GM23338 (cell line): ENCODE results near the gene NKAPL. TPM values are rescaled to one million over a fixed set of nuclear protein-coding genes. Genes with fewer than 3 reads are reported as not detected.

Experiments used
- ATAC-seq: fragments of 200-7000 bp; cut with Tn5 transposase; 3 replicates; pipeline ENCODE4 v1.9.1; 2020
- DNase-seq: peaks from one replicate; pipeline ENCODE4 v3.0.0-alpha.2; 2015; ENCODE audit warnings: low spot score
- H2AFZ ChIP-seq: fragments of 200-600 bp; sonication (generic); 2 replicates; pipeline ENCODE4 v1.8.0; 2016; ENCODE audit warnings: antibody characterized with exemption, mild to moderate bottlenecking, moderate library complexity
- H3F3A ChIP-seq: fragments of 200-600 bp; sonication (generic); replicated peaks from 2 replicates; pipeline ENCODE4 v1.8.0; 2017; ENCODE audit warnings: antibody characterized with exemption, mixed run types, low read depth
- H3K27ac ChIP-seq: fragments of 200-600 bp; sonication (generic); 2 replicates; pipeline ENCODE4 v1.6.1; 2016; ENCODE audit warnings: low read depth
- H3K27me3 ChIP-seq: fragments of 200-600 bp; sonication (generic); 2 replicates; pipeline ENCODE4 v1.8.0; 2016; ENCODE audit warnings: mild to moderate bottlenecking, mixed run types, moderate library complexity; ENCODE audit not compliant: insufficient read depth
- H3K36me3 ChIP-seq: fragments of 200-600 bp; sonication (generic); 2 replicates; pipeline ENCODE4 v1.8.0; 2016; ENCODE audit warnings: mild to moderate bottlenecking; ENCODE audit not compliant: insufficient read depth
- H3K4me1 ChIP-seq: fragments of 200-600 bp; sonication (generic); 2 replicates; pipeline ENCODE4 v1.8.0; 2016; ENCODE audit warnings: mild to moderate bottlenecking, moderate library complexity; ENCODE audit not compliant: insufficient read depth
- H3K4me2 ChIP-seq: fragments of 200-600 bp; sonication (generic); 2 replicates; pipeline ENCODE4 v1.7.1; 2017; ENCODE audit warnings: mixed run types
- H3K4me3 ChIP-seq: fragments of 200-600 bp; sonication (generic); 2 replicates; pipeline ENCODE4 v1.6.1; 2016; ENCODE audit warnings: mixed run types
- H3K79me2 ChIP-seq: fragments of 200-600 bp; sonication (generic); replicated peaks from 2 replicates; pipeline ENCODE4 v1.8.0; 2017; ENCODE audit warnings: mild to moderate bottlenecking; ENCODE audit not compliant: insufficient read depth
- H3K9me2 ChIP-seq: fragments of 200-600 bp; sonication (generic); 2 replicates; pipeline ENCODE4 v1.8.0; 2017; ENCODE audit not compliant: insufficient read depth
- H4K20me1 ChIP-seq: fragments of 200-600 bp; sonication (generic); replicated peaks from 2 replicates; pipeline ENCODE4 v1.8.0; 2017; ENCODE audit warnings: mild to moderate bottlenecking; ENCODE audit not compliant: insufficient read depth
- H3K27ac Mint-ChIP-seq: 2 replicates; pipeline ENCODE4 v1.8.0; 2020; ENCODE audit warnings: inconsistent platforms, mild to moderate bottlenecking, moderate library complexity, mixed read lengths
- H3K27me3 Mint-ChIP-seq: 3 replicates; pipeline ENCODE4 v1.8.0; 2022; ENCODE audit warnings: low read depth, mild to moderate bottlenecking, moderate library complexity, mixed read lengths, inconsistent platforms; ENCODE audit not compliant: insufficient read depth, poor library complexity
- H3K36me3 Mint-ChIP-seq: 3 replicates; pipeline ENCODE4 v1.8.0; 2021; ENCODE audit warnings: low read depth, mild to moderate bottlenecking, inconsistent platforms, moderate library complexity, mixed read lengths
- H3K4me1 Mint-ChIP-seq: 3 replicates; pipeline ENCODE4 v1.8.0; 2020; ENCODE audit warnings: mild to moderate bottlenecking, inconsistent platforms, mixed read lengths
- H3K4me3 Mint-ChIP-seq: 3 replicates; pipeline ENCODE4 v1.8.0; 2021; ENCODE audit warnings: moderate library complexity, mild to moderate bottlenecking, inconsistent platforms, mixed read lengths
- H3K9me3 Mint-ChIP-seq: 3 replicates; pipeline ENCODE4 v1.8.0; 2020; ENCODE audit warnings: moderate library complexity, mild to moderate bottlenecking, inconsistent platforms, mixed read lengths
- NANOG ChIP-seq: IDR thresholded peaks from 2 replicates; pipeline ENCODE4 v1.6.1; 2016; ENCODE audit warnings: antibody characterized with exemption, borderline replicate concordance
- POLR2AphosphoS5 ChIP-seq: IDR thresholded peaks from 2 replicates; pipeline ENCODE4 v1.6.1; 2016; ENCODE audit warnings: antibody characterized with exemption, low read depth
- STAT1 ChIP-seq: IDR thresholded peaks from one replicate; pipeline ENCODE4 v1.6.1; 2016; ENCODE audit warnings: antibody characterized with exemption; ENCODE audit not compliant: unreplicated experiment
- polyA plus RNA-seq: library from polyadenylated mRNA; unstranded; fragments of >200 nt; fragmentation: Nextera tagmentation; extraction: Ambion mirVana; gene quantifications from 2 replicates; pipeline ENCODE4 v1.2.1, GENCODE V29; 2016
- total RNA-seq: library from RNA; depleted of rRNA; stranded (reverse); fragments of >200 nt; shearing (Covaris generic); gene quantifications from 2 replicates; pipeline ENCODE4 v1.2.3, GENCODE V29; 2014
- TF ChIP-seq, protein P1 (sequence below): fragments of 250-450 bp; sonication (Bioruptor Pico); IDR thresholded peaks from 2 replicates; pipeline ENCODE4 v1.5.0; 2020; ENCODE audit warnings: mild to moderate bottlenecking, moderate library complexity
- TF ChIP-seq, protein P2 (sequence below): IDR thresholded peaks from one replicate; pipeline ENCODE4 v1.6.1; 2018; ENCODE audit warnings: antibody characterized with exemption; ENCODE audit not compliant: unreplicated experiment
- TF ChIP-seq, protein P3 (sequence below), 2 experiments: fragments of 200-600 bp in 1 of 2; sonication (generic) in 1 of 2; conservative IDR thresholded peaks; 2 replicates each; pipeline versions ENCODE4 v1.5.1 to v1.6.1; 2016 to 2017; ENCODE audit warnings: antibody characterized with exemption in 2 of 2, low read depth in 2 of 2, mild to moderate bottlenecking in 2 of 2, moderate library complexity in 1 of 2

The NKAPL gene
- total and polyA plus RNA-seq, 2 experiments from 2014 or later: 1.6 to 2.9 TPM

DNA sequence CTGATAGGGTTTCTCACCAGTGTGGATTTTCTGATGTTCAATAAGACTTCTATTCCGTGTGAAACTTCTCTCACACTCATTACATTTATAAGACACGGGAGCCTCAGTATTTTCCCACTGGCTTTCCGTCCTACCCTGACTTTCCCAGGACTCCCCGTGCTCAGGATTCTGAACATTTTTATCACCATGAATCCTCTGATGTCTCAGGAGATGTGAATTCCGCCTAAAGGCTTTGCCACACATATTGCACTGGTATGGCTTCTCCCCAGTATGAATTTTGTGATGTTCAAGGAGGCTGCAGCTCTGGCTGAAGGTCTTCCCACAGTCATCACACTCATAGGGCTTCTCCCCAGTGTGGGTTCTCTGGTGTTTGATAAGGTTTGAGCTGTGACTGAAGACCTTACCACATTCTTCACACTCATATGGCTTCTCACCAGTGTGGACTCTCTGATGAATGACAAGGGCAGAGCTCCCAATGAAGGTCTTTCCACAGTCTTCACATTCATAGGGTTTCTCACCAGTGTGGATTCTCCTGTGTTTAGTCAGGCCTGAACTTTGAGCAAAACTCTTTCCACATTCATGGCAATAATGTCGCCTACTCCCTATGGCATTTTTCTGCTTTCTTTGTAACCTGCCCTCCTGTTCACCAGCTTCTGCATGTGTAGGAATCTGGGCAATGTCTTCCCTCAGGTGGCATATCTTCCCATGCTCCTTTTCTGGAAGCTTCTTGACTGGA is 13.7 kb upstream of the NKAPL start:
- H3K4me3 ChIP-seq: no peak overlapping the region
- H3K36me3 Mint-ChIP-seq: peaks cover 37% of the 10 kb centered on the region
- H4K20me1 ChIP-seq: no peaks in the 10 kb centered on the region
- H2AFZ ChIP-seq: no peak overlapping the region
- H3K9me3 Mint-ChIP-seq: no peaks in the 10 kb centered on the region
- H3K4me2 ChIP-seq: no peak overlapping the region
- DNase-seq: no peak
- ATAC-seq: no peak
- peaks cover 13% of the 10 kb centered on the region for H3K36me3 ChIP-seq
- H3K4me3 Mint-ChIP-seq: no peak overlapping the region
- peaks cover 3% of the 10 kb centered on the region for H3K79me2 ChIP-seq
- no peaks in the 10 kb centered on the region for H3K4me1 Mint-ChIP-seq
- H3K9me2 ChIP-seq: no peaks in the 10 kb centered on the region
- H3K27ac ChIP-seq: no peak overlapping the region
- no peaks in the 10 kb centered on the region for H3F3A ChIP-seq
- no peaks in the 10 kb centered on the region for H3K27me3 ChIP-seq
- H3K27ac Mint-ChIP-seq: no peak overlapping the region
- no peaks in the 10 kb centered on the region for H3K4me1 ChIP-seq
- TF ChIP-seq, protein P1, sequence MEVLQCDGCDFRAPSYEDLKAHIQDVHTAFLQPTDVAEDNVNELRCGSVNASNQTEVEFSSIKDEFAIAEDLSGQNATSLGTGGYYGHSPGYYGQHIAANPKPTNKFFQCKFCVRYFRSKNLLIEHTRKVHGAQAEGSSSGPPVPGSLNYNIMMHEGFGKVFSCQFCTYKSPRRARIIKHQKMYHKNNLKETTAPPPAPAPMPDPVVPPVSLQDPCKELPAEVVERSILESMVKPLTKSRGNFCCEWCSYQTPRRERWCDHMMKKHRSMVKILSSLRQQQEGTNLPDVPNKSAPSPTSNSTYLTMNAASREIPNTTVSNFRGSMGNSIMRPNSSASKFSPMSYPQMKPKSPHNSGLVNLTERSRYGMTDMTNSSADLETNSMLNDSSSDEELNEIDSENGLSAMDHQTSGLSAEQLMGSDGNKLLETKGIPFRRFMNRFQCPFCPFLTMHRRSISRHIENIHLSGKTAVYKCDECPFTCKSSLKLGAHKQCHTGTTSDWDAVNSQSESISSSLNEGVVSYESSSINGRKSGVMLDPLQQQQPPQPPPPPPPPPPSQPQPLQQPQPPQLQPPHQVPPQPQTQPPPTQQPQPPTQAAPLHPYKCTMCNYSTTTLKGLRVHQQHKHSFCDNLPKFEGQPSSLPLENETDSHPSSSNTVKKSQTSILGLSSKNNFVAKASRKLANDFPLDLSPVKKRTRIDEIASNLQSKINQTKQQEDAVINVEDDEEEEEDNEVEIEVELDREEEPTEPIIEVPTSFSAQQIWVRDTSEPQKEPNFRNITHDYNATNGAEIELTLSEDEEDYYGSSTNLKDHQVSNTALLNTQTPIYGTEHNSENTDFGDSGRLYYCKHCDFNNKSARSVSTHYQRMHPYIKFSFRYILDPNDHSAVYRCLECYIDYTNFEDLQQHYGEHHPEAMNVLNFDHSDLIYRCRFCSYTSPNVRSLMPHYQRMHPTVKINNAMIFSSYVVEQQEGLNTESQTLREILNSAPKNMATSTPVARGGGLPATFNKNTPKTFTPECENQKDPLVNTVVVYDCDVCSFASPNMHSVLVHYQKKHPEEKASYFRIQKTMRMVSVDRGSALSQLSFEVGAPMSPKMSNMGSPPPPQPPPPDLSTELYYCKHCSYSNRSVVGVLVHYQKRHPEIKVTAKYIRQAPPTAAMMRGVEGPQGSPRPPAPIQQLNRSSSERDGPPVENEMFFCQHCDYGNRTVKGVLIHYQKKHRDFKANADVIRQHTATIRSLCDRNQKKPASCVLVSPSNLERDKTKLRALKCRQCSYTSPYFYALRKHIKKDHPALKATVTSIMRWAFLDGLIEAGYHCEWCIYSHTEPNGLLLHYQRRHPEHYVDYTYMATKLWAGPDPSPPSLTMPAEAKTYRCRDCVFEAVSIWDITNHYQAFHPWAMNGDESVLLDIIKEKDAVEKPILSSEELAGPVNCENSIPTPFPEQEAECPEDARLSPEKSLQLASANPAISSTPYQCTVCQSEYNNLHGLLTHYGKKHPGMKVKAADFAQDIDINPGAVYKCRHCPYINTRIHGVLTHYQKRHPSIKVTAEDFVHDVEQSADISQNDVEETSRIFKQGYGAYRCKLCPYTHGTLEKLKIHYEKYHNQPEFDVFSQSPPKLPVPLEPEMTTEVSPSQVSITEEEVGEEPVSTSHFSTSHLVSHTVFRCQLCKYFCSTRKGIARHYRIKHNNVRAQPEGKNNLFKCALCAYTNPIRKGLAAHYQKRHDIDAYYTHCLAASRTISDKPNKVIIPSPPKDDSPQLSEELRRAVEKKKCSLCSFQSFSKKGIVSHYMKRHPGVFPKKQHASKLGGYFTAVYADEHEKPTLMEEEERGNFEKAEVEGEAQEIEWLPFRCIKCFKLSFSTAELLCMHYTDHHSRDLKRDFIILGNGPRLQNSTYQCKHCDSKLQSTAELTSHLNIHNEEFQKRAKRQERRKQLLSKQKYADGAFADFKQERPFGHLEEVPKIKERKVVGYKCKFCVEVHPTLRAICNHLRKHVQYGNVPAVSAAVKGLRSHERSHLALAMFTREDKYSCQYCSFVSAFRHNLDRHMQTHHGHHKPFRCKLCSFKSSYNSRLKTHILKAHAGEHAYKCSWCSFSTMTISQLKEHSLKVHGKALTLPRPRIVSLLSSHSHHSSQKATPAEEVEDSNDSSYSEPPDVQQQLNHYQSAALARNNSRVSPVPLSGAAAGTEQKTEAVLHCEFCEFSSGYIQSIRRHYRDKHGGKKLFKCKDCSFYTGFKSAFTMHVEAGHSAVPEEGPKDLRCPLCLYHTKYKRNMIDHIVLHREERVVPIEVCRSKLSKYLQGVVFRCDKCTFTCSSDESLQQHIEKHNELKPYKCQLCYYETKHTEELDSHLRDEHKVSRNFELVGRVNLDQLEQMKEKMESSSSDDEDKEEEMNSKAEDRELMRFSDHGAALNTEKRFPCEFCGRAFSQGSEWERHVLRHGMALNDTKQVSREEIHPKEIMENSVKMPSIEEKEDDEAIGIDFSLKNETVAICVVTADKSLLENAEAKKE (CRISPR knock-in tag): no peak
- TF ChIP-seq, protein P2, sequence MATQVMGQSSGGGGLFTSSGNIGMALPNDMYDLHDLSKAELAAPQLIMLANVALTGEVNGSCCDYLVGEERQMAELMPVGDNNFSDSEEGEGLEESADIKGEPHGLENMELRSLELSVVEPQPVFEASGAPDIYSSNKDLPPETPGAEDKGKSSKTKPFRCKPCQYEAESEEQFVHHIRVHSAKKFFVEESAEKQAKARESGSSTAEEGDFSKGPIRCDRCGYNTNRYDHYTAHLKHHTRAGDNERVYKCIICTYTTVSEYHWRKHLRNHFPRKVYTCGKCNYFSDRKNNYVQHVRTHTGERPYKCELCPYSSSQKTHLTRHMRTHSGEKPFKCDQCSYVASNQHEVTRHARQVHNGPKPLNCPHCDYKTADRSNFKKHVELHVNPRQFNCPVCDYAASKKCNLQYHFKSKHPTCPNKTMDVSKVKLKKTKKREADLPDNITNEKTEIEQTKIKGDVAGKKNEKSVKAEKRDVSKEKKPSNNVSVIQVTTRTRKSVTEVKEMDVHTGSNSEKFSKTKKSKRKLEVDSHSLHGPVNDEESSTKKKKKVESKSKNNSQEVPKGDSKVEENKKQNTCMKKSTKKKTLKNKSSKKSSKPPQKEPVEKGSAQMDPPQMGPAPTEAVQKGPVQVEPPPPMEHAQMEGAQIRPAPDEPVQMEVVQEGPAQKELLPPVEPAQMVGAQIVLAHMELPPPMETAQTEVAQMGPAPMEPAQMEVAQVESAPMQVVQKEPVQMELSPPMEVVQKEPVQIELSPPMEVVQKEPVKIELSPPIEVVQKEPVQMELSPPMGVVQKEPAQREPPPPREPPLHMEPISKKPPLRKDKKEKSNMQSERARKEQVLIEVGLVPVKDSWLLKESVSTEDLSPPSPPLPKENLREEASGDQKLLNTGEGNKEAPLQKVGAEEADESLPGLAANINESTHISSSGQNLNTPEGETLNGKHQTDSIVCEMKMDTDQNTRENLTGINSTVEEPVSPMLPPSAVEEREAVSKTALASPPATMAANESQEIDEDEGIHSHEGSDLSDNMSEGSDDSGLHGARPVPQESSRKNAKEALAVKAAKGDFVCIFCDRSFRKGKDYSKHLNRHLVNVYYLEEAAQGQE: no peak
- TF ChIP-seq STAT1 (no peak), NANOG (no peak), POLR2AphosphoS5 (no peak)
- TF ChIP-seq, protein P3, sequence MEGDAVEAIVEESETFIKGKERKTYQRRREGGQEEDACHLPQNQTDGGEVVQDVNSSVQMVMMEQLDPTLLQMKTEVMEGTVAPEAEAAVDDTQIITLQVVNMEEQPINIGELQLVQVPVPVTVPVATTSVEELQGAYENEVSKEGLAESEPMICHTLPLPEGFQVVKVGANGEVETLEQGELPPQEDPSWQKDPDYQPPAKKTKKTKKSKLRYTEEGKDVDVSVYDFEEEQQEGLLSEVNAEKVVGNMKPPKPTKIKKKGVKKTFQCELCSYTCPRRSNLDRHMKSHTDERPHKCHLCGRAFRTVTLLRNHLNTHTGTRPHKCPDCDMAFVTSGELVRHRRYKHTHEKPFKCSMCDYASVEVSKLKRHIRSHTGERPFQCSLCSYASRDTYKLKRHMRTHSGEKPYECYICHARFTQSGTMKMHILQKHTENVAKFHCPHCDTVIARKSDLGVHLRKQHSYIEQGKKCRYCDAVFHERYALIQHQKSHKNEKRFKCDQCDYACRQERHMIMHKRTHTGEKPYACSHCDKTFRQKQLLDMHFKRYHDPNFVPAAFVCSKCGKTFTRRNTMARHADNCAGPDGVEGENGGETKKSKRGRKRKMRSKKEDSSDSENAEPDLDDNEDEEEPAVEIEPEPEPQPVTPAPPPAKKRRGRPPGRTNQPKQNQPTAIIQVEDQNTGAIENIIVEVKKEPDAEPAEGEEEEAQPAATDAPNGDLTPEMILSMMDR (conservative IDR thresholded peaks at IDR 0.05; ENCODE audit: low read depth in 2 of 2): no peak
- peaks cover 2% of the 10 kb centered on the region for H3K27me3 Mint-ChIP-seq
